Tibial nerve (tissue), 4 donors: ENCODE data around the gene SLC25A13.

Source experiments
- EP300 ChIP-seq, 2 donors: sonication (generic); formaldehyde crosslinking; IDR thresholded peaks; one replicate each; pipeline ENCODE4 v1.6.1; 2017; ENCODE audit warnings: antibody characterized with exemption in 2 of 2, mild to moderate bottlenecking in 1 of 2
- POLR2A ChIP-seq, 2 donors: fragments of 450-650 bp; IDR thresholded peaks; one replicate each; pipeline ENCODE4 v1.6.1; 2017; ENCODE audit warnings: antibody characterized with exemption in 2 of 2, mild to moderate bottlenecking in 2 of 2, moderate library complexity in 2 of 2
- TF ChIP-seq, protein P1 (sequence below), 5 experiments: fragments of 200-600 bp in 3 of 5; fragments of 450-650 bp in 2 of 5; sonication (generic) in 3 of 5; IDR thresholded peaks; one replicate each; pipeline ENCODE4 v1.5.1; 2016 to 2019; ENCODE audit warnings: antibody characterized with exemption in 5 of 5, mild to moderate bottlenecking in 3 of 5, moderate library complexity in 2 of 5

DNA sequence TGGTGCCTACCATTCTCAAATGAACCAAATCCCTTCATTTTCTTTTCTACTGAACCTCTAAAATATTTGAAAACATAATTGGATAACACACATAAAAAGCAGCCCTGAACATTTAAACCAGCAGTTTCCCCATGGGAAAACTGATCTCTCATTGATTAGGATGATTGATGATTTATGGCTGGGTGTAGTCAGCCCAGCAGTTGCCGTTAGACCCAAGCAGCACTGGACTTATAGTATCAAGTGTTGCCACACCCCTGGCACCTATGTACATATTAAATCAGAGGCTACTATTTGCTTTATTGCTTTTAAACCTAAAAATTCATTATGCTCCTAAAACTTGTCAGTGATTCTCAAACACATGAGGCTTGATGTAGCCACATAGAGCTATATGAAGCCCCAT lies 20.2 kb upstream of the SLC25A13 start:
- TF ChIP-seq POLR2A (IDR thresholded peaks at IDR 0.05) (no peak), EP300 (IDR thresholded peaks at IDR 0.05) (no peak)
- TF ChIP-seq, protein P1, sequence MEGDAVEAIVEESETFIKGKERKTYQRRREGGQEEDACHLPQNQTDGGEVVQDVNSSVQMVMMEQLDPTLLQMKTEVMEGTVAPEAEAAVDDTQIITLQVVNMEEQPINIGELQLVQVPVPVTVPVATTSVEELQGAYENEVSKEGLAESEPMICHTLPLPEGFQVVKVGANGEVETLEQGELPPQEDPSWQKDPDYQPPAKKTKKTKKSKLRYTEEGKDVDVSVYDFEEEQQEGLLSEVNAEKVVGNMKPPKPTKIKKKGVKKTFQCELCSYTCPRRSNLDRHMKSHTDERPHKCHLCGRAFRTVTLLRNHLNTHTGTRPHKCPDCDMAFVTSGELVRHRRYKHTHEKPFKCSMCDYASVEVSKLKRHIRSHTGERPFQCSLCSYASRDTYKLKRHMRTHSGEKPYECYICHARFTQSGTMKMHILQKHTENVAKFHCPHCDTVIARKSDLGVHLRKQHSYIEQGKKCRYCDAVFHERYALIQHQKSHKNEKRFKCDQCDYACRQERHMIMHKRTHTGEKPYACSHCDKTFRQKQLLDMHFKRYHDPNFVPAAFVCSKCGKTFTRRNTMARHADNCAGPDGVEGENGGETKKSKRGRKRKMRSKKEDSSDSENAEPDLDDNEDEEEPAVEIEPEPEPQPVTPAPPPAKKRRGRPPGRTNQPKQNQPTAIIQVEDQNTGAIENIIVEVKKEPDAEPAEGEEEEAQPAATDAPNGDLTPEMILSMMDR (IDR thresholded peaks at IDR 0.05): no peak
